Measurements from ENCODE around the gene ZNF598. TPM values are rescaled to one million over a fixed set of nuclear protein-coding genes. Genes with fewer than 3 reads are reported as not detected.

Gene ZNF598
- total RNA-seq, 1 experiment from 2014 or later: 44.4 TPM

GRCh38 chr16:2016407-2016922 is 6.8 kb upstream of the ZNF598 start:
- TF ChIP-seq, protein P1, sequence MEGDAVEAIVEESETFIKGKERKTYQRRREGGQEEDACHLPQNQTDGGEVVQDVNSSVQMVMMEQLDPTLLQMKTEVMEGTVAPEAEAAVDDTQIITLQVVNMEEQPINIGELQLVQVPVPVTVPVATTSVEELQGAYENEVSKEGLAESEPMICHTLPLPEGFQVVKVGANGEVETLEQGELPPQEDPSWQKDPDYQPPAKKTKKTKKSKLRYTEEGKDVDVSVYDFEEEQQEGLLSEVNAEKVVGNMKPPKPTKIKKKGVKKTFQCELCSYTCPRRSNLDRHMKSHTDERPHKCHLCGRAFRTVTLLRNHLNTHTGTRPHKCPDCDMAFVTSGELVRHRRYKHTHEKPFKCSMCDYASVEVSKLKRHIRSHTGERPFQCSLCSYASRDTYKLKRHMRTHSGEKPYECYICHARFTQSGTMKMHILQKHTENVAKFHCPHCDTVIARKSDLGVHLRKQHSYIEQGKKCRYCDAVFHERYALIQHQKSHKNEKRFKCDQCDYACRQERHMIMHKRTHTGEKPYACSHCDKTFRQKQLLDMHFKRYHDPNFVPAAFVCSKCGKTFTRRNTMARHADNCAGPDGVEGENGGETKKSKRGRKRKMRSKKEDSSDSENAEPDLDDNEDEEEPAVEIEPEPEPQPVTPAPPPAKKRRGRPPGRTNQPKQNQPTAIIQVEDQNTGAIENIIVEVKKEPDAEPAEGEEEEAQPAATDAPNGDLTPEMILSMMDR (conservative IDR thresholded peaks at IDR 0.05; ENCODE audit: low read depth, low read length): peak; percentile 51
- TF ChIP-seq EZH2 (IDR thresholded peaks at IDR 0.05; ENCODE audit: low read length, unreplicated experiment): no peak
- ATAC-seq: no peak
- ChIA-PET CTCF (interaction anchor here (0.5 to 1.1 kb wide), 2 partner anchors 25 to 56 kb away, joined by 3 to 6 read pairs; no protein-coding TSS in a partner anchor), POLR2A (ENCODE audit: unreplicated experiment) (no interaction called here)
- DNase-seq: no peak
- Histone ChIP-seq H3K27me3 (ENCODE audit: low read length) (no peaks in the 10 kb centered on the region; the same call in 1 of the 2 replicates), H3K9ac (ENCODE audit: low read length) (no peak overlapping the region), H3K9me2 (replicated peaks; ENCODE audit: low read length) (no peaks in the 10 kb centered on the region), H3K4me3 (ENCODE audit: low read length) (no peak overlapping the region), H3K4me1 (ENCODE audit: insufficient read depth, low read length) (peaks cover 13% of the 10 kb centered on the region), H3K27ac (ENCODE audit: low read length) (no peak overlapping the region), H2AFZ (ENCODE audit: low read length) (no peak overlapping the region), H3K9me3 (ENCODE audit: low read length) (no peaks in the 10 kb centered on the region), H3K36me3 (ENCODE audit: low read depth, low read length) (no peaks in the 10 kb centered on the region), H4K20me1 (ENCODE audit: low read length) (no peaks in the 10 kb centered on the region), H3F3A (ENCODE audit: low read length, unreplicated experiment) (no peaks in the 10 kb centered on the region), H3K79me2 (ENCODE audit: low read length) (no peaks in the 10 kb centered on the region), H3K4me2 (ENCODE audit: low read length) (no peak overlapping the region)
- BruUV-seq (replicated peaks): no TSS peak
- intact Hi-C loops (cut with micrococcal nuclease): no loop called here

DNA sequence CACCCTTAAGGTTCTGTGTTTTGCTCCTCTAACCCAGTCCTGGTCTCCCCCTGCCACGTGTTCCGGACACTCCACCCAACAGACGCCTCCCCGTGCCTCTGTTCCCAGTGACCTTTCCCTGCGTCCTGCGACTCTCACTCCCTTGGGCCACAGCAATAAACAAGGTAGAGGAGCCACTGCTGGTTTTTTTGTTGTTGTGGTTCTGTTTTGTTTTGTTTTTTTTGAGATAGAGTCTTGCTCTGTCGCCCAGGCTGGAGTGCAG is 6.3 kb upstream of the ZNF598 start:
- BruUV-seq (replicated peaks): TSS peak; percentile 90
- no peak for ATAC-seq
- Histone ChIP-seq H4K20me1 (ENCODE audit: low read length) (no peaks in the 10 kb centered on the region), H3K36me3 (ENCODE audit: low read depth, low read length) (no peaks in the 10 kb centered on the region), H3K9ac (ENCODE audit: low read length) (peak overlapping the region; percentile 49), H3K4me2 (ENCODE audit: low read length) (peak overlapping the region; percentile 59), H3K4me3 (ENCODE audit: low read length) (no peak overlapping the region), H3K9me2 (replicated peaks; ENCODE audit: low read length) (no peaks in the 10 kb centered on the region), H3K9me3 (ENCODE audit: low read length) (no peaks in the 10 kb centered on the region), H3K27ac (ENCODE audit: low read length) (peak overlapping the region; percentile 87), H3K4me1 (ENCODE audit: insufficient read depth, low read length) (peaks cover 13% of the 10 kb centered on the region), H3F3A (ENCODE audit: low read length, unreplicated experiment) (no peaks in the 10 kb centered on the region), H3K27me3 (ENCODE audit: low read length) (no peaks in the 10 kb centered on the region; the same call in 1 of the 2 replicates), H2AFZ (ENCODE audit: low read length) (peak overlapping the region; percentile 7; the same call in 1 of the 2 replicates), H3K79me2 (ENCODE audit: low read length) (no peaks in the 10 kb centered on the region)
- CTCF ChIA-PET: interaction anchor here (0.5 to 1.1 kb wide), 3 partner anchors 26 to 978 kb away, joined by 3 to 6 read pairs (median 5); no protein-coding TSS in a partner anchor
- POLR2A ChIA-PET (ENCODE audit: unreplicated experiment): no interaction called here
- intact Hi-C loops (cut with micrococcal nuclease): no loop called here
- TF ChIP-seq, protein P1 (conservative IDR thresholded peaks at IDR 0.05; ENCODE audit: low read depth, low read length): no peak
- no peak for TF ChIP-seq EZH2phosphoT487 (IDR thresholded peaks at IDR 0.05; ENCODE audit: borderline replicate concordance, low read length)
- TF ChIP-seq EZH2 (IDR thresholded peaks at IDR 0.05; ENCODE audit: low read length, unreplicated experiment): no peak
- DNase-seq: no peak

DNA sequence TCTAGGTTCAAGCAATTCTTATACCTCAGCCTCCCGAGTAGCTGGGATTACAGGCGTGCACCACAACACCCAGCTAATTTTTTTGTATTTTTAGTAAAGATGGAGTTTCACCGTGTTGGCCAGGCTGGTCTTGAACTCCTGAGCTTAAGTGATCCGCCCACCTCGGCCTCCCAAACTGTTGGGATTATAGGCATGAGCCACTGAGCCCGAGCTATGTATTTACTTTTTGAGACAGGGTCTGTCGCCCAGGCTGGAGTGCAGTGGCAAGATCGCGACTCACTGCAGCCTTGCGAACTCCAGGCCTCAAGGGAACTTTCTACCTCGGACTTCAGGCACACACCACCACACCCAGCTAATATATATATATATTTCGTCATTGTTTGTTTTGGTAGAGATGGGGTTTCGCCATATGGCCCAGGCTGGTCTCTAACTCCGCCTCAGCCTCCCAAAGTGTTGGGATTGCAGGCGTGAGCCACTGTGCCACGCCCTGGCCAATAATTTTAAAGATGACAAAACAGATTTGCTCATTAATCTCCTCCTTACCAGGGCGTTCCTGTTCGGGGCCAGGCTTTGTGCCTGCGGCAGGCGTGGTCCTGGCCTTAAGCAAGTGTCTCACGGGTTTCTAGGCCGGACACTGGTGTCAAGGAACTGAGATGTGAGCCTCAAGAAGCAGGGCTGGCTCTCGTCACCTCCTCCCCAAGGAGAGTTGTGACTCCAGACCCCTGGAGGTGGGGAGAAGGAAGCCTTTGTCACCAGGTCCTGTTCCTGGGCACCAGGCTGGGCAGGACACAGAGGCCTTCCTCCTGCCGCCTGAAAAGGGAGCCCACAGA is 5.7 kb upstream of the ZNF598 start:
- no peak for TF ChIP-seq EZH2 (IDR thresholded peaks at IDR 0.05; ENCODE audit: low read length, unreplicated experiment)
- TF ChIP-seq, protein P1 (conservative IDR thresholded peaks at IDR 0.05; ENCODE audit: low read depth, low read length): no peak
- TF ChIP-seq EZH2phosphoT487 (IDR thresholded peaks at IDR 0.05; ENCODE audit: borderline replicate concordance, low read length): no peak
- Histone ChIP-seq H3K4me3 (ENCODE audit: low read length) (peak overlapping the region; percentile 13; the same call in 1 of the 2 replicates), H3K4me1 (ENCODE audit: insufficient read depth, low read length) (peaks cover 17% of the 10 kb centered on the region), H4K20me1 (ENCODE audit: low read length) (no peaks in the 10 kb centered on the region), H3K4me2 (ENCODE audit: low read length) (peak overlapping the region; percentile 59), H3F3A (ENCODE audit: low read length, unreplicated experiment) (no peaks in the 10 kb centered on the region), H3K79me2 (ENCODE audit: low read length) (peaks cover 2% of the 10 kb centered on the region; the same call in 1 of the 2 replicates), H3K36me3 (ENCODE audit: low read depth, low read length) (no peaks in the 10 kb centered on the region), H3K9ac (ENCODE audit: low read length) (peak overlapping the region; percentile 49), H3K27me3 (ENCODE audit: low read length) (no peaks in the 10 kb centered on the region), H3K9me2 (replicated peaks; ENCODE audit: low read length) (no peaks in the 10 kb centered on the region), H3K27ac (ENCODE audit: low read length) (peak overlapping the region; percentile 87), H3K9me3 (ENCODE audit: low read length) (no peaks in the 10 kb centered on the region), H2AFZ (ENCODE audit: low read length) (peak overlapping the region; percentile 7)
- DNase-seq (peak; percentile 92), ATAC-seq (peak; percentile 91)
- BruUV-seq (replicated peaks): TSS peak; percentile 98
- ChIA-PET CTCF (interaction anchor here (0.6 to 1.1 kb wide), 2 partner anchors 55 to 979 kb away, joined by 3 to 5 read pairs; no protein-coding TSS in a partner anchor), POLR2A (ENCODE audit: unreplicated experiment) (interaction anchor here (0.6 kb wide), 1 partner anchor 30 kb away, joined by 5 read pairs; no protein-coding TSS in a partner anchor)
- intact Hi-C loops (cut with micrococcal nuclease): no loop called here

Measured in PC-3 (cell line).